Activated T-helper 17 cell treated with anti-CD3 and anti-CD28 coated beads, Interleukin-2, amount 50 U/mL, for 72 hours (primary cell): Measurements from ENCODE around the gene TUBE1. TPM values are rescaled to one million over a fixed set of nuclear protein-coding genes. Genes with fewer than 3 reads are reported as not detected.

Experiments
- total RNA-seq, 2 donors: library from RNA; stranded (reverse); gene quantifications; one replicate each; pipeline ENCODE4 v1.2.3, GENCODE V29; 2022

The TUBE1 gene
- total RNA-seq, 2 donors from 2014 or later, result 17.1 to 24.0 TPM

Other genes with a start within 250 kb of the TUBE1 start
- gene FYN, start 214.0 kb downstream of the TUBE1 start, total RNA-seq, result 100 to 1,000 TPM; 139 to 326 TPM
- gene CCN6, start 33.4 kb downstream of the TUBE1 start, total RNA-seq, result under 1 TPM in 1 of 2 donors, not detected in 1; 0.66 TPM
- 1 to 10 TPM; 2.6 TPM for gene FAM229B, start 109 bp upstream of the TUBE1 start, total RNA-seq
- gene LAMA4, start 167.1 kb upstream of the TUBE1 start, total RNA-seq, result not detected